GM12891 (cell line): ENCODE results near the gene TMEM242. TPM values are rescaled to one million over a fixed set of nuclear protein-coding genes. Genes with fewer than 3 reads are reported as not detected.
A peak's percentile ranks its signal among the peaks of the same experiment; 100 is the strongest.

Experiments used
- DNase-seq: peaks from one replicate; pipeline ENCODE4 v3.0.0; 2011; ENCODE audit warnings: low spot score; ENCODE audit not compliant: insufficient read length
- FAIRE-seq: peaks from 2 replicates; lab custom pipeline; 2011; peaks lifted over from hg19 to GRCh38; lab: Jason Lieb, UNC
- PAX5 ChIP-seq: IDR thresholded peaks from 2 replicates; pipeline ENCODE4 v1.6.1; 2011; ENCODE audit warnings: low read length, moderate library complexity, mild to moderate bottlenecking; ENCODE audit not compliant: insufficient read depth, severe bottlenecking
- POLR2A ChIP-seq: IDR thresholded peaks from 2 replicates; pipeline ENCODE4 v1.6.1; 2011; ENCODE audit warnings: low read depth, low read length, control low read depth
- POLR2AphosphoS5 ChIP-seq: IDR thresholded peaks from 2 replicates; pipeline ENCODE4 v1.6.1; 2011; ENCODE audit warnings: low read depth, low read length, control low read depth
- POU2F2 ChIP-seq: IDR thresholded peaks from 2 replicates; pipeline ENCODE4 v1.6.1; 2011; ENCODE audit warnings: low read depth, mild to moderate bottlenecking, control low read depth, low read length, moderate library complexity
- SPI1 ChIP-seq: IDR thresholded peaks from 2 replicates; pipeline ENCODE4 v1.6.1; 2011; ENCODE audit warnings: low read depth, low read length, control low read depth
- TAF1 ChIP-seq: IDR thresholded peaks from 2 replicates; pipeline ENCODE4 v1.6.1; 2011; ENCODE audit warnings: low read depth, low read length, control low read depth
- polyA plus RNA-seq: library from polyadenylated mRNA; unstranded; fragments of >200 nt; gene quantifications from one replicate; pipeline ENCODE4 v1.2.1, GENCODE V29; 2012; ENCODE audit warnings: low read depth, missing spikeins, inconsistent platforms; ENCODE audit not compliant: missing spikeins

The TMEM242 gene
- polyA plus RNA-seq, result 2.1 TPM

GRCh38 chr6:157323255-157323965, at the start of gene TMEM242:
Gene TMEM242, minus strand, starts transcription at chr6:157323519. Its CDS starts 20 bp downstream, at chr6:157323499.
- peak; percentile 84 for FAIRE-seq
- peak; percentile 69 for DNase-seq
- peak; percentile 98 for TF ChIP-seq TAF1
- peak; percentile 93 for TF ChIP-seq POU2F2
- TF ChIP-seq POLR2A, result peak; percentile 93
- peak; percentile 15 for TF ChIP-seq PAX5
- TF ChIP-seq SPI1, result no peak
- TF ChIP-seq POLR2AphosphoS5, result peak; percentile 89

DNA sequence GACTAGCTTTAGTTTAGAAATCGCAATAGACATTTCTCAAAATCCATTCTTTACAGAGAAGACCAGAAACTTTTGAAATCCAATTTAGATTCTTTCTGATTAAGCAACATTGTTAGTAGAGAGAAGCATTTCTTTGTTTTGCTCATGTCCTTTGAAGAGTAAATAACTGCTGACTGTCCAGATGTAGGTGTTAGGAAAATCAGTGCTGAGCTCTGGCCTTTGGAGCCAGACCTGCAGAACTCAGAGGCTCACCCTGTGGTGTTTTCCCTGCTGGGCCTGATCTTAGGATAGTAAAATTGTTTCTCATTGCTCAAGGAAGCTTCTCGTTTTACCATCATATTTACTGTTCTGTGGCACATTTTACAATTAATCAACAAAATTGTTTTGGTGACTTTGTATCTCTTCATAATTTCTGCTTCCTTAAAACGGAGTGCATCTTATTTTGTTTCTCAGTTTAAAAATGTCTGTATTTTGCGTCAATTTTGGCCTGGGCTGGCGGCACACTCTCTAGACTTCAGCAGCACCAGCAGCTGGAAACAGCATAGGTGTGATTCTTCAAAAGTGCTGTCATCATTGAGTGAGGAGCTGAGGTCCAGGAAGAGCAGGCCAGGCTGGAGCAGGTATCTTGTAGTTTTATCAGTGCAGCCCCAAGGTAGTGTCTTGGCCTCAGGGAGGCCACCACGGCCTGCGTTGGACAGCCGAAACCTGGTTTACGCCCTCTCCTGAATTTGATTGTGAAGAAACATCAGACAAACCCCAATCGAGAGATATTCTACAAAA, 49.4 kb upstream of the TMEM242 start:
- TF ChIP-seq TAF1, result no peak
- no peak for TF ChIP-seq POU2F2
- TF ChIP-seq PAX5, result no peak
- no peak for TF ChIP-seq POLR2AphosphoS5
- no peak for TF ChIP-seq SPI1
- no peak for TF ChIP-seq POLR2A
- DNase-seq, result no peak
- no peak for FAIRE-seq

GRCh38 chr6:157370755-157371154, 47.4 kb upstream of the TMEM242 start:
- TF ChIP-seq POU2F2, result no peak
- TF ChIP-seq POLR2A, result no peak
- no peak for TF ChIP-seq PAX5
- TF ChIP-seq SPI1, result no peak
- TF ChIP-seq TAF1, result no peak
- no peak for TF ChIP-seq POLR2AphosphoS5
- no peak for DNase-seq
- FAIRE-seq, result no peak

GRCh38 chr6:157368359-157369049, 45.2 kb upstream of the TMEM242 start:
- FAIRE-seq (peak; percentile 5), DNase-seq (no peak)
- TF ChIP-seq PAX5 (no peak), POLR2A (no peak), TAF1 (no peak), POU2F2 (no peak), POLR2AphosphoS5 (no peak), SPI1 (no peak)

DNA sequence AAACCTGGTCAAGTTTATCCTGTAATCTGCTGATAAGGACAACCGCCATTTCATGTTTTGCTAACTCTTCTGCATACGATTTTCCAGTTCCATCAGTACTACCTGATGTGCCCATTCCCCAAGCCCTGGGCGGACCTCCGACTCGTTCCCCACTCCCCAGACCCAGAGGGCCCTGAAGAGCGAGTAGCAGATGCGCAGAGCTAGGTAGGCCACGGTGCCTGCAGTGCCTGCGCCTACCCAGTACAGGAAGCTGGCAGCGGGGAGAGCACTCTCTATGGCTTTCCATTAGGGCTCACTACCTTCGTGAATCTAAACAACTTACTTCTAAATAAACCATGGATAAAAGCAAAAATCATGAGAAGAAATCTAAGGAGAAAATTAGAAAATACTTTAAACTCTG, 43.3 kb upstream of the TMEM242 start:
- no peak for FAIRE-seq
- TF ChIP-seq POU2F2 (no peak), SPI1 (no peak), POLR2A (no peak), POLR2AphosphoS5 (no peak), TAF1 (no peak), PAX5 (no peak)
- no peak for DNase-seq

GRCh38 chr6:157364705-157365104, 41.4 kb upstream of the TMEM242 start:
- DNase-seq (no peak), FAIRE-seq (no peak)
- TF ChIP-seq PAX5, result no peak
- TF ChIP-seq SPI1, result no peak
- no peak for TF ChIP-seq POU2F2
- TF ChIP-seq POLR2AphosphoS5, result no peak
- no peak for TF ChIP-seq POLR2A
- no peak for TF ChIP-seq TAF1

- FAIRE-seq (no peak), DNase-seq (no peak)
- TF ChIP-seq TAF1, result no peak
- no peak for TF ChIP-seq SPI1
- TF ChIP-seq PAX5, result no peak
- no peak for TF ChIP-seq POU2F2
- TF ChIP-seq POLR2AphosphoS5, result no peak
- TF ChIP-seq POLR2A, result no peak
Measured at GRCh38 chr6:157361886-157362285, 38.6 kb upstream of the TMEM242 start.

DNA sequence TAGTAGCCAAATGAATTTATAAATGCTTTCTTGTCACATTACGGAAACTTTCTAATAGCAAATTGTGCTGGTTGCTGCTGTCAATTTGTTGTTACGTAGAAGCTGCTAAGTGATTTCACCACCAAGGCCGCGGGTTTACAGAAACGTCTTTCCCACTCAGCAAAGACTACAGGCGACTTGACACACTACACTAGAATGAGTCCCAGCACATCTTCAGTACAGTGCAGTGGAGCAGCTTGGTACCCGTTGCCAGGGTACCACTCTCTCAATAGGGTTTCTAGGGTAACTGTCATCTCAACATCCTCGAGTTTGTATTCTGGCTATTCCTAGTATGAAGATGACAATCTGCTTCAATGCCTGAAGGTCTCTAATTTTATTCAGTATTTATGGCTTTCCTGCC, 35.0 kb upstream of the TMEM242 start:
- FAIRE-seq (no peak), DNase-seq (no peak)
- TF ChIP-seq POLR2A (no peak), PAX5 (no peak), POU2F2 (no peak), POLR2AphosphoS5 (no peak), TAF1 (no peak), SPI1 (no peak)

GRCh38 chr6:157346373-157346772, 23.1 kb upstream of the TMEM242 start:
- no peak for FAIRE-seq
- no peak for TF ChIP-seq POLR2AphosphoS5
- no peak for DNase-seq
